ENCODE data around the gene CENPP. TPM values are rescaled to one million over a fixed set of nuclear protein-coding genes. Genes with fewer than 3 reads are reported as not detected.

The CENPP gene
- 1.6 and 2.0 TPM in 2 replicates for total RNA-seq

GRCh38 chr9:92325269-92325990 lies at the start of gene CENPP, which contains the start of gene NOL8:
Gene CENPP (plus strand): TSS chr9:92325953.
Gene NOL8 (minus strand): TSS chr9:92325350. CDS start chr9:92324161, 1,189 bp downstream.
- peak; percentile 93 for DNase-seq (ENCODE audit: low read depth in 2 of 2)

DNA sequence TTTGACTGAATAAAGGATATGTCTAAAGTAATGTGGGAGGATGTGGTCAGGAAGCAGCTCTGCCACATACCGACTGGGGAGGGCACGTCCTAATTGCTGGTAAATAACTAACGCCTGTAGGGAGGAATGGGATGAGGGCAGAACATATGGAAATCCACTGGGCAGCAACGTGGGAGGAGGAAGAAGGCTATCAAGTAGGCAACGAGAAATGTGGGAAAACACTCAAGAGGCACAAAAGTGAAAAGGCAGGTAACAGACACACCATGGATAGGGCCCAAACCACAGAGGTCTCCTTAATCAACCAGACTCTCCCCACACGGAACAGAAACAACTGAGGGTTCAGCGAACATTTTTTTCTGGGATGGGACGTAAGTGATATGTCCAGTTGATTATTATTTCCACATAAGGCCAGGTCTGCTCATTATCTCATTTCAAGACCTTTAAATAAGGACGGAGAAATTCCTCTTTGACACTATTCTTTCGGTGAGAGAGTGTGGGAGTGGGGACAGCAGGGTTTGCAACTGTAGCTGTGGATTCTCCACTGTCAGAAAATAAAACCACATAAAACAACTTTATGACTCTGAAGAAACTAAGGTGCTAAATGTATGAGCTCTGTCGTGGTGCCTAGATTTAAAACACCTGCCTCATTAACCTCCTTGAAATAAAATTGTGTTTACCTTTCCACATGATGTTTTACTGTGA lies 49.3 kb upstream of the CENPP start:
- peak in 1 of 2 donors; percentile 23 for DNase-seq (ENCODE audit: low read depth in 2 of 2)

DNA sequence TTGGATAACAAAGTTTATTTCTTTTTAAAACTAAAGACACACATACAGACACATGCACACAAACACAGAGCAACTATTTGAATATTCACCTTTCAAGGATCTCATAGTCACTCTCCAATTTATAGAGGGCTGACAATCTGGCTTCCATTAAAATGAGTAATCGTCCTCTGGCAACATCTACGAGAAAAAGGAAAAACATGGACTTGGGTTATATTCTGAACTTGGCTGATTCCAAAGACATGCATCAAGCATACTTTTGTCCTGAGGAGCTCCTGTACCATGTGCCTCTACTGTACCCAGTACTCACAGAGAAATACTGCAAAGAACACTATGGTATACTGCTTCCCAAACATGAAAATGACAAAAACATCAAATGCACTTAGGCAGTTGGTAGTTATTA lies 47.6 kb upstream of the CENPP start:
- DNase-seq (ENCODE audit: low read depth in 2 of 2), result no peak

DNA sequence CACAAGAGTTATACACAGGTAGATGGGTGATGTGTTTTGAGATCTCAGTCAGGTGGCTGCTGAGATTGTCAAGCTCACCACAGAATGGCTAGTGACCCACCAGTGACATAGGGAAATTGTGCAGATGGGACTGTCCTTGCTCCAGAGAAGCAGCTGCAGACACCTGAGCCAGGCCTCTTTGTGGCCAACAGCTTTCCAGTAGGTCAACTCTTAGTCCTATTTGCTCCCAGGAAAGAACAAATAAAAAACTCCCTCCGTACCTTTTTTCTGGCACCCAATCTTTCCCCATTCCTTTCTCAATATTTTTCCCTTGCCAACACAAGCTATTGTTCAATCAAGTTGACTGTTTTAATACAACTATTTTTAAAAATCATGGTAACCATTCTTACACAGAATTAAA lies 46.5 kb upstream of the CENPP start:
- DNase-seq (ENCODE audit: low read depth in 2 of 2), result no peak

DNA sequence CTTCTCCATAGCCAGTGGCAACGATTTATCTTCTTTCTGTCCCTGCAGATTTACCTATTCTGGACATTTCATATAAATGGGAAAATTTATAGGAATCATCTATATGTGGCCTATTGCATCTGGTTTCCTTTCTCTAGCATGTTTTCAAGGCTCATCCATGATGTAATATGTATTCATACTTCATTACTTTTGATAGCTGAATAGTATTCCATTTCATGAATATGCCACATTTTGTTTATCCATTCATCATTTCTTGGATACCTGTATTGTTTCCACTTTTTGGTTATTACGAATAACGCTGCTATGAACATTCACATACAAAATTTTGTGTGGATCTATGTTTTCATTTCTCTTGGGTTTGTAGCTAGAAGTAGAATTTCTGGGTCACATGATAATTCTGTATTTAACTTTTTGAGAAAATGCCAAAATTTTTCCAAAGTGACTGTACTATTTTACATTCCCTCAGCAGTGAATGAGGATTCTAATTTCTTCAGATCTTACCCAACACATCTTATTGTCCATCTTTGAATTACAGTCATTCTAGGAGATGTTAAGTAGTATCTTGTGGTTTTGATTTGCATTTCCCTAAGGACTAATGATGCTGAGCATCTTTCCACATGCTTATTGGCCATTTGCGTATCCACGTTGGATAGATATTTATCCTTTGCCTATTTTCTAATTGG lies 35.9 kb upstream of the CENPP start:
- no peak for DNase-seq (ENCODE audit: low read depth in 2 of 2)

DNA sequence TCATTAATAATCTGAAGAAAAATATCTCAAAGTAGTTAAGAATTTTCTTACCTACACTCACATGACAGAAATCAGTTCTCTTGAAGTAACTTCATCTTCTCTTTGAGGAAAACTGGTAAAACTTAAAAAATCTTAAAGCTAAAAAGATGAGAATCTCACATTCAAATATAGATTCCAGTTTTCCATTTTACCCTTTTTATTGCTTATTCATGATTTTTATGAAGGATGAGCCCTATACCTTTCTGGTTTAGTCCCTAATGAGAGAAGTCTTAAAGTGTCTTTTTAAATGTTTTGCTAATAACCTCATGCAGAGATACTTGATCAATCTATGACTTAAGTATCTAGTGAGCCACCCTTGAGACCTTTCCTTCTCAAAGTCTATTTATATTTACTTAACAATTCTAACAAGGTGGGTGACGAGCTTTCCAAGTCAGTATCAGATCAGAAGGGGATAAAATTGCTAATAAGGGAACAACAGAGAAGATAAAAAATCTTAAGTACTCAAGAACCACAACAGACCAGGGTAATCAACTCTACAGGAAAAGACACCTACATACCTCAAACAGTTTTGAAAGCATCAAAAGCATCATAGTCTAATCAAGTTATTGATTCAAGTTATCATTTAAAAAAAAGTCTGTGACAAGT lies 34.8 kb upstream of the CENPP start:
- no peak for DNase-seq (ENCODE audit: low read depth in 2 of 2)

- no peak for DNase-seq (ENCODE audit: low read depth in 2 of 2)
Measured at GRCh38 chr9:92291577-92291976, 34.2 kb upstream of the CENPP start.

- DNase-seq (ENCODE audit: low read depth in 2 of 2), result peak in 1 of 2 donors; percentile 15
Measured at GRCh38 chr9:92292338-92293074, 33.2 kb upstream of the CENPP start.

DNA sequence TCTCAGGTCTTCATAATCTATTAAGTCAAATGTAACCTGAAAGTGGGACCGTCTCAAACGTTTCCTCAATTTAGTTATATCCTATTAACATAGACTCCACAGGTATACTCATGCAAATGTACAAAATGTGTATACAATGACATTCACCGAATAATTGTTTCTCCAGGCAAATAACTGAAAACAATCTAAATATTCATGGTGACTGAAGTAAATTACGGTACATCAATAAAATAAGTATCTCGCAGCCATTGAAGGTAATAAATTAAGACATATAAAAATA lies 32.7 kb upstream of the CENPP start:
- DNase-seq (ENCODE audit: low read depth in 2 of 2), result no peak

DNA sequence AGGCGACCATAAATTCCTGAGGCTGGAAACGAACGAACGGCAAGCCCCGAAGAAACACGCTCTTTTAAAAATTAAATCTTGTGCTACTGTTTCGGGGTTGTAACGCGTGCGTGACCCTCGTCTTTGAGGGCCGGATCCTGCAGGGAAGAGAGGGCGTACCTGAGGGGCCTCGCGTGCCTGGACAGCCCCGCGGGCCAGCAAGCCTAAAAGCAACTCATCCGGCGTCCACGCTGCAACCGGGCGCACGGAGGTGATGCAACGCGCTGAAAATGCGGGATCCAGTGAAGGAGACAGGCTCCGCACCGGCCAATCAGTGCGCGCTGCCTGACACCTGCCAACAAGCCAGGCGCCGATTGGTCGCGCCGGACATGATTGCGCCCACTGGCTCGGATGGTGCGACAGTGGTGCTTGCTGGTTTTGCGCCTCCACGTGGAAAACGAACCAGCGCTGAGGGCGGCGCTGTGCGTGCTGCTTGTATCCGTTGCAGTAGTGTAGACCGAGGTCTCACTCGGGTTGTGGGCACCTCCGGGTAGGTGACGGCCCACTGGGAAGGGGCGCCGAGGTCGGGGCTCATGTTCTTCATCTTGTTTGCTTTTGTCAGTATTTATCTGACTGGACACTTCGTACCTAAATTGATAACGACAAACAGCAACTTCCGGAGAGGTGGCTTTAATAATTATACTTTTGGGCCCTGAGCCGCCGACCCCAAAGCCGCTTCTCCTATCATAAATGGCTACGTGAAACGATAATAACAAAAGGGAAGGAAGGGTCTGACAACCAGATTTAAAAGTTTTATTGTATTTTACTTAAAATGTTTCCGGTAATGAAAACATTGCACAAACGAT lies 32.1 kb upstream of the CENPP start, which contains the start of gene IARS1:
IARS1 (minus strand) TSS at position 246 of the 845 bp plus-strand sequence. CDS start 4,278 bp downstream, outside the sequence.
- DNase-seq (ENCODE audit: low read depth in 2 of 2), result peak; percentile 99

- peak; percentile 24 to 31 for DNase-seq (ENCODE audit: low read depth in 2 of 2)
Measured at GRCh38 chr9:92294297-92294676, 31.5 kb upstream of the CENPP start.

GRCh38 chr9:92295240-92295790 lies 30.4 kb upstream of the CENPP start:
- no peak for DNase-seq (ENCODE audit: low read depth in 2 of 2)

DNA sequence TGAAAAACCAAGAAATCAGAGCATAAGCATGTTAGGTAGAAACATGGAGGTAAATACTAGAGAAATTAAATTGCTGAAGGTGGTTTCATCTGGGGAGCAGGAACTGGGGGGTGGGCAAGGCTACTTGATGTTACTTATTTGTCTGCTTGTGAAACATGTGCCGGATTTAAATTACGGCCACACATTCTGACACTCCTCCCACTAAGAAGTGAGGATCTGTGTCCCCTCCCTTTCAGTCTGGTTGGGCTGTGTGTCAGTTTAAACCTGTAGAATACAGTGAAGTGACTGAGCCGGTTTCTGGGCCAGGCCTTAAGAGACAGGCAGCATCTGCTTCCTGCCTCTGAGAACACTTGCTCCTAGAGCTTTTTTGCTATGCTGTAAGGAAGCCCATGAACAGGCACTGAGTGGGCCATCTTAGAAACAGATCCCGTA lies 29.9 kb upstream of the CENPP start:
- DNase-seq (ENCODE audit: low read depth in 2 of 2), result peak in 1 of 2 donors; percentile 35

DNA sequence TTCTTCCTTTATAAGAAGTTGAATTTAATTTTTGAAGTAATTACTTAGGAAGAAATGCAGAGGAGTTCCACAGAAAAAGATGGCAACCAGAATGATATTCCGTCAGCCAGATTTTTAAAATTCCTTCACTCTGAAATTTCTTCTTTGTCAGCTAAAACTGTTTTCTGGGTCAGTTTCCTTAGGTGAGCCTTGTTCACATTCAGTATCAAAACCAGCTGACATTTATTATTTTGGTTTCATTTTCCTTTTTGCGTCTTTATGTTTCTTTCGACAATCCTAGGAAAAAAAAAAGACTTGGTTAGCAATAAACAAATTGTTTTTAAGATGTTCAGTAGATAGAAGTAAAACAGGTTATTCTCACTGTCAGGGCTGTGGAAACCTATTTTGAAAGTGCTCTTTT lies 28.1 kb upstream of the CENPP start:
- no peak for DNase-seq (ENCODE audit: low read depth in 2 of 2)

DNA sequence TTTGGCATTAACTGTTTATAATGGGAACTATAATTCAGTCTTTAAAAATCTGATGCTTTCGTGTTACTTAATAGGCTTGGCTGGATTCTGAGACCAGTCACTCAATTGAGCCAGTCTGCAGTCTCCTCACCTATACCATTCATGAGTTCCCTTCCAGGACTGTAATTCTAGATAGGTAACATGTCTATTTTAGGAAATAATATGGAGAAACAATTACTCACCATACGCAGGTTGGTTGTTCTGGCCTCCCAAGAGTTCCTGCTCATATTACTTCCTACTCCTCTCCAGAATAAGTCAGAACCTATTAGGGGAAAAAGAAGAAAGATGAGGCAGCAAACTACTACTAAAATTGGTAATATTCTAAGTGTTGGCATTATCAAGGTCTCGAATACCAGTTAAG lies 27.7 kb upstream of the CENPP start:
- DNase-seq (ENCODE audit: low read depth in 2 of 2), result no peak

- no peak for DNase-seq (ENCODE audit: low read depth in 2 of 2)
Measured at GRCh38 chr9:92299116-92299515, 26.6 kb upstream of the CENPP start.

- no peak for DNase-seq (ENCODE audit: low read depth in 2 of 2)
Measured at GRCh38 chr9:92300936-92301335, 24.8 kb upstream of the CENPP start.

GRCh38 chr9:92308893-92309292 lies 16.9 kb upstream of the CENPP start:
- DNase-seq (ENCODE audit: low read depth in 2 of 2), result peak; percentile 13 to 50

DNA sequence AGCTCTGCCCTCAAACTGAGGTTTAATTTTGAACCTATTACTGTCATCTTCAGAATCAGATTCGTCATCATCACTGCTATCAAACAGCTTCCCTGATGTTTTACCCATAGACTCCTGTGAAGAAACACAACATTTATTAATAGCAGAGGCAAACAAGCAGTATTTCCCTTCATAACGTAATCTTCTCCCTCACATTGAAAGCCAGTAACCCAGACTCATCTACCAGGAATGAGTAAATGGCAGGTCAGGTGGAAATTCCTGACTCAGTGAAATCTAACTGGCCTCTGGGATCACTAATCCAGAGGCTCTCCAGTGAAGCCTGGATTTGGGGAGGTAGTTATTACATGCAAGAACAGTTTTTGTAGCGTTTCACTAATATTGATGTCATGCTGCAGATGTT lies 15.2 kb upstream of the CENPP start:
- no peak for DNase-seq (ENCODE audit: low read depth in 2 of 2)

Data from lung microvascular endothelial cell (primary cell).